Heart left ventricle (tissue), 13 donors: Measurements from ENCODE around the gene PUS7.

ENCODE experiments used
- CTCF ChIP-seq, 12 donors: fragments of 200-600 bp; sonication (generic) in 4 of 12; IDR thresholded peaks; one replicate each; pipeline versions ENCODE4 v1.5.0 to v1.8.0; 2018 to 2022; ENCODE audit warnings: antibody characterized with exemption in 12 of 12, mild to moderate bottlenecking in 5 of 12
- POLR2A ChIP-seq, 2 donors: fragments of 450-650 bp; IDR thresholded peaks; one replicate each; pipeline ENCODE4 v1.6.1; 2017; ENCODE audit warnings: antibody characterized with exemption in 2 of 2, mild to moderate bottlenecking in 2 of 2, moderate library complexity in 2 of 2
- donor health status: ischemic (EF 13 %, LVEDD 7.1; RV severe dilation, severe dysfunction).
- donor health status: DM: no; HTN: yes; CAD: no.
- donor health status: DM: no; HTN: no; CAD: no.
- donor health status: ischemic (EF 25% LVEDD 6.9; RV normal size, moderate dysfunction).
- donor health status: ischemic (EF 25% LVEDD 5.7; RV mildly dilated, moderate dysfunction).
- donor health status: ischemic (EF 35%, LVEDD 5.7; RV mildly dilated, moderate dysfunction).
- donor health status: nonischemic (EF 11% LVEDD 7.7; RV severe dilation, severe dysfunction).
- donor health status: DM: yes; HTN: yes; CAD: no.
- donor health status: PGD.
- donor health status: ischemic (EF 29% LVEDD 5.4; RV normal size, mild dysfunction).
- donor health status: nonischemic (EF 23%, LVEDD 6.1; RV moderate dilation, normal function).

GRCh38 chr7:105493923-105494315 lies 28.2 kb downstream of the PUS7 start:
- TF ChIP-seq CTCF (IDR thresholded peaks at IDR 0.05) (no peak), POLR2A (IDR thresholded peaks at IDR 0.05) (no peak)
